GM12875 (cell line): ENCODE measurements around the gene ZBTB33.

Source experiments
- H3K4me3 ChIP-seq: one replicate; pipeline ENCODE4 v1.5.1; 2011; ENCODE audit warnings: low read depth, low read length, control low read depth
- TF ChIP-seq, protein P1 (sequence below): IDR thresholded peaks from 2 replicates; pipeline ENCODE4 v1.5.1; 2011; ENCODE audit warnings: low read depth, mild to moderate bottlenecking, control low read depth, inconsistent platforms, low read length, moderate library complexity, borderline replicate concordance; ENCODE audit not compliant: insufficient read depth

The ZBTB33 gene

DNA sequence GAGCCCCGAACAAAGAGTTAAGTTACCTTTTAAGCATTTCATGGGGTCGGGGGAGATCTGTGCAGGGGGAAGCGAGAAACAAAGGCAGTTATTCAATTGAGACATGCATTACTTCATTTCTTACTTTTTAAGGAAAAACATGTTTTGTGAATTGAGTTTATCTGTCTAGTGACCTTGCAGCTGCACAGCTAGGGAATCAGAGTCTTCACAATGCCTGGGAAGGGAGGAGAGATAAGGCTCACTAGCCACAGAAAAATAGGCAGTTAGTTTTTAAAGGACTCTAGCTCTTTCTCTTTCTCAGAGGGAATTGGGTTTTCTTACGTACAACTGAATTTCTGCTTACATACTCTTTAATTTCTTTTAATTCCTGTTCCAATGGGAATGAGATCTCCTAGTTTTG lies 26.2 kb upstream of the ZBTB33 start:
- TF ChIP-seq, protein P1, sequence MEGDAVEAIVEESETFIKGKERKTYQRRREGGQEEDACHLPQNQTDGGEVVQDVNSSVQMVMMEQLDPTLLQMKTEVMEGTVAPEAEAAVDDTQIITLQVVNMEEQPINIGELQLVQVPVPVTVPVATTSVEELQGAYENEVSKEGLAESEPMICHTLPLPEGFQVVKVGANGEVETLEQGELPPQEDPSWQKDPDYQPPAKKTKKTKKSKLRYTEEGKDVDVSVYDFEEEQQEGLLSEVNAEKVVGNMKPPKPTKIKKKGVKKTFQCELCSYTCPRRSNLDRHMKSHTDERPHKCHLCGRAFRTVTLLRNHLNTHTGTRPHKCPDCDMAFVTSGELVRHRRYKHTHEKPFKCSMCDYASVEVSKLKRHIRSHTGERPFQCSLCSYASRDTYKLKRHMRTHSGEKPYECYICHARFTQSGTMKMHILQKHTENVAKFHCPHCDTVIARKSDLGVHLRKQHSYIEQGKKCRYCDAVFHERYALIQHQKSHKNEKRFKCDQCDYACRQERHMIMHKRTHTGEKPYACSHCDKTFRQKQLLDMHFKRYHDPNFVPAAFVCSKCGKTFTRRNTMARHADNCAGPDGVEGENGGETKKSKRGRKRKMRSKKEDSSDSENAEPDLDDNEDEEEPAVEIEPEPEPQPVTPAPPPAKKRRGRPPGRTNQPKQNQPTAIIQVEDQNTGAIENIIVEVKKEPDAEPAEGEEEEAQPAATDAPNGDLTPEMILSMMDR, result no peak
- H3K4me3 ChIP-seq, result no peak overlapping the region

GRCh38 chrX:120228187-120228908 lies 22.3 kb upstream of the ZBTB33 start:
- TF ChIP-seq, protein P1, result no peak
- no peak overlapping the region for H3K4me3 ChIP-seq

DNA sequence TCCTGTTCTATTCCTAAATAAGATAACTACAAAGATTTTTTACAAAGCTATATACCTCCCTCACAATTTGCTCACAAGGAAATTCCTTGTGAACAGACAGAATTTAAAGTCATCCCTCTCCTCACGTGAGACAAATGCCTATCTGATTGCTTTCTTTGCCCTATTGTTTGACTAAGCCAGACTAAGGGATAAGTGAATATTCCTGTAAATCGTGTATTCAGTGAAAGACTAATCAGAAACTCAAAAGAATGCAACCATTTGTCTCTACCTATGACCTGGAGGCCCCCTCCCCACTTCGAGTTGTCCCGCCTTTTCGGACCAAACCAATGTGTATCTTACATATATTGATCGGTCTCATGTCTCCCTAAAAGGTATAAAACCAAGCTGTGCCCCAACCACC lies 15.3 kb upstream of the ZBTB33 start:
- TF ChIP-seq, protein P1, result no peak
- no peak overlapping the region for H3K4me3 ChIP-seq

GRCh38 chrX:120236687-120237479 lies 13.7 kb upstream of the ZBTB33 start:
- TF ChIP-seq, protein P1, result no peak
- H3K4me3 ChIP-seq, result no peak overlapping the region

DNA sequence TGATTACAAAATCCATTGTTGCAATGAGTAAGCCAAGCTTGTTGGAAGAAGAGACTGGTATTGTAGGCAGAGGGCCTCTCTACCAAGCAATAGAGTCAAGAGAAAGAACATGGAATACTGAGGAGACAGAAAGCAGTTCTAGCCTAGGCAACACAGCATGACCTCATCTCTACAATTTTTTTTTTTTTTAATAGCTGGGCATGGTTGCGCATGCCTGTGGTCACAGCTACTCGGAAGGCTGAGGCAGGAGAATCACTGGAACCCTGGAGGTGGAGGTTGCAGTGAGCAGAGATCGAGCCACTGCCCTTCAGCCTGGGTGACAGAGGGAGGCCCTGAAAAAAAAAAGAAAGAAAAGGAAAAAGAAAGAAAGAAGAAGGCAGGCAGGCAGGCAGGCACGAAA lies 11.7 kb upstream of the ZBTB33 start:
- H3K4me3 ChIP-seq, result no peak overlapping the region
- TF ChIP-seq, protein P1, result no peak

DNA sequence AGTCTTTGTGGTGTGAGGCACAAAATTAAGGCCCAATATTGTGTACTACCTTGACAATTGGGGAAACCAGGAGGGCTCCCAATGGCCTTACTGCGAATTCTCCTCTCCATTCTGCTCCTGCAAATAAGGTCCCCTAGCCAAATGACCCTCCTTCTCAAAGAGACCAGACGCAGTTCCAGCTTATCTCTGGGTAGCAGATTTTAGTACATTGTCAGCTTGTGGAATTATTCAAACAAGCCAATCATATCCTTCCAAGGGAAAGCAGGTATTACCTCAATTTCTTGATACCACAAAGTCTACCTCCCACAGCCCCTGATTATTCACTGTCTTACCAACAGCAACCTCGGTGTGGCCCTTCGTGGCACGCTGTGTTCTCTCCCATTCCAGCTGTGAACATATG lies 7.8 kb upstream of the ZBTB33 start:
- no peak overlapping the region for H3K4me3 ChIP-seq
- TF ChIP-seq, protein P1, result no peak

- H3K4me3 ChIP-seq, result peak overlapping the region; percentile 75
- TF ChIP-seq, protein P1, result no peak
Observed at GRCh38 chrX:120244395-120244734, 6.2 kb upstream of the ZBTB33 start.
